SK-N-SH (cell line): Measurements from ENCODE around the gene MRPL51. TPM values are rescaled to one million over a fixed set of nuclear protein-coding genes. Genes with fewer than 3 reads are reported as not detected.

Experiments used
- CTCF ChIA-PET: fragments of 300-600, 350-600 bp; formaldehyde crosslinking; extraction: SDS; loops from one replicate; lab custom pipeline; 2021; lab: Yijun Ruan, JAX
- POLR2A ChIA-PET: fragments of 350-600 bp; sonication (Branson Sonifier 250); formaldehyde crosslinking; extraction: SDS; loops from one replicate; lab custom pipeline; 2020; ENCODE audit warnings: antibody characterized with exemption, inconsistent platforms; lab: Yijun Ruan, JAX
- DNase-seq: peaks from one replicate; pipeline ENCODE4 v3.0.0; 2012
- H2AFZ ChIP-seq: fragments of 200-600 bp; sonication (generic); 2 replicates; pipeline ENCODE4 v1.8.1; 2016; ENCODE audit warnings: antibody characterized with exemption, mild to moderate bottlenecking, low read depth
- H3F3A ChIP-seq: fragments of 200-600 bp; sonication (generic); replicated peaks from 2 replicates; pipeline ENCODE3; 2016; ENCODE audit warnings: antibody characterized with exemption, mild to moderate bottlenecking; ENCODE audit not compliant: insufficient read depth
- H3K27ac ChIP-seq, 2 experiments: fragments of 200-500 bp in 1 of 2; fragments of 200-600 bp in 1 of 2; sonication (Bioruptor generic) in 1 of 2; sonication (generic), shearing (Covaris generic) in 1 of 2; 2 replicates each; pipeline versions ENCODE4 v1.5.1 to v1.6.1; 2014 to 2016; ENCODE audit warnings: low read depth in 2 of 2, inconsistent platforms in 1 of 2, low read length in 1 of 2, mild to moderate bottlenecking in 1 of 2, mixed read lengths in 1 of 2
- H3K27me3 ChIP-seq: fragments of 200-600 bp; sonication (generic), shearing (Covaris generic); 2 replicates; pipeline ENCODE4 v1.6.1; 2016; ENCODE audit warnings: mixed run types; ENCODE audit not compliant: insufficient read depth
- H3K36me3 ChIP-seq, 2 experiments: fragments of 200-500 bp in 1 of 2; fragments of 200-600 bp in 1 of 2; sonication (Bioruptor generic) in 1 of 2; sonication (generic) in 1 of 2; replicated peaks in 1 of 2; 2 replicates each; pipeline versions ENCODE3 to v1.5.1; 2014 to 2016; ENCODE audit warnings: low read length in 1 of 2, mild to moderate bottlenecking in 1 of 2; ENCODE audit not compliant: insufficient read depth in 2 of 2, control insufficient read depth in 1 of 2
- H3K4me1 ChIP-seq, 2 experiments: fragments of 200-500 bp in 1 of 2; fragments of 200-600 bp in 1 of 2; sonication (Bioruptor generic) in 1 of 2; sonication (generic), shearing (Covaris generic) in 1 of 2; 2 replicates each; pipeline versions ENCODE4 v1.5.1 to v1.6.1; 2014 to 2016; ENCODE audit warnings: low read depth in 1 of 2, low read length in 1 of 2, mixed run types in 1 of 2; ENCODE audit not compliant: insufficient read depth in 2 of 2, control insufficient read depth in 1 of 2
- H3K4me2 ChIP-seq: fragments of 200-600 bp; sonication (generic), shearing (Covaris generic); 2 replicates; pipeline ENCODE4 v1.6.1; 2017; ENCODE audit warnings: mixed run types
- H3K4me3 ChIP-seq, 2 experiments: fragments of 200-500 bp in 1 of 2; fragments of 200-600 bp in 1 of 2; sonication (Bioruptor generic) in 1 of 2; sonication (generic), shearing (Covaris generic) in 1 of 2; 2 replicates each; pipeline versions ENCODE4 v1.5.1 to v1.8.1; 2014 to 2016; ENCODE audit warnings: low read depth in 2 of 2, inconsistent platforms in 1 of 2, low read length in 1 of 2, mild to moderate bottlenecking in 1 of 2, mixed read lengths in 1 of 2, moderate library complexity in 1 of 2
- H3K79me2 ChIP-seq: fragments of 200-600 bp; sonication (generic); 2 replicates; pipeline ENCODE4 v1.8.1; 2017; ENCODE audit warnings: mild to moderate bottlenecking; ENCODE audit not compliant: insufficient read depth
- H3K9ac ChIP-seq: fragments of 200-600 bp; sonication (generic); 2 replicates; pipeline ENCODE4 v1.6.1; 2017; ENCODE audit warnings: mixed run types
- H3K9me2 ChIP-seq: fragments of 200-600 bp; sonication (generic); 2 replicates; pipeline ENCODE4 v1.6.1; 2017; ENCODE audit warnings: mixed run types
- H3K9me3 ChIP-seq: fragments of 200-600 bp; sonication (generic); 2 replicates; pipeline ENCODE4 v1.6.1; 2017; ENCODE audit warnings: mixed run types, mild to moderate bottlenecking, moderate library complexity
- H4K20me1 ChIP-seq: fragments of 200-600 bp; sonication (generic); 2 replicates; pipeline ENCODE4 v1.6.1; 2017; ENCODE audit warnings: mild to moderate bottlenecking, mixed run types; ENCODE audit not compliant: insufficient read depth
- EZH2phosphoT487 ChIP-seq: fragments of 200-600 bp; sonication (generic); IDR thresholded peaks from 2 replicates; pipeline ENCODE4 v1.6.1; 2017; ENCODE audit warnings: low read depth, mixed run types, mild to moderate bottlenecking, antibody characterized with exemption, moderate library complexity, borderline replicate concordance
- FOXJ3 ChIP-seq: sonication (generic); formaldehyde crosslinking; IDR thresholded peaks from 2 replicates; pipeline ENCODE4 v1.5.1; 2020; ENCODE audit warnings: mild to moderate bottlenecking, missing genetic modification reagents
- FOXM1 ChIP-seq: IDR thresholded peaks from 2 replicates; pipeline ENCODE4 v1.4.0; 2012; ENCODE audit warnings: low read depth, mild to moderate bottlenecking
- JUND ChIP-seq: IDR thresholded peaks from 2 replicates; pipeline ENCODE4 v1.4.0; 2012
- MEF2A ChIP-seq: IDR thresholded peaks from 2 replicates; pipeline ENCODE4 v1.4.0; 2012; ENCODE audit warnings: low read depth, borderline replicate concordance
- NFIC ChIP-seq: IDR thresholded peaks from 2 replicates; pipeline ENCODE4 v1.4.0; 2012; ENCODE audit warnings: borderline replicate concordance
- NRF1 ChIP-seq: IDR thresholded peaks from 2 replicates; pipeline ENCODE4 v1.6.1; 2012; ENCODE audit warnings: low read depth, mild to moderate bottlenecking, low read length
- POLR2AphosphoS5 ChIP-seq: IDR thresholded peaks from 2 replicates; pipeline ENCODE4 v1.6.1; 2012; ENCODE audit warnings: low read depth, low read length
- RAD21 ChIP-seq: IDR thresholded peaks from 2 replicates; pipeline ENCODE4 v1.6.1; 2012; ENCODE audit warnings: mild to moderate bottlenecking, low read length
- RCOR1 ChIP-seq: fragments of 150-350 bp; IDR thresholded peaks from 2 replicates; pipeline ENCODE4 v1.6.1; 2017; ENCODE audit warnings: antibody characterized with exemption, low read length
- SMC3 ChIP-seq: IDR thresholded peaks from 2 replicates; pipeline ENCODE4 v1.6.1; 2012; ENCODE audit warnings: low read depth, low read length, improper control_type of control experiment
- TAF1 ChIP-seq: IDR thresholded peaks from 2 replicates; pipeline ENCODE4 v1.6.1; 2012; ENCODE audit warnings: low read depth, mild to moderate bottlenecking, low read length, moderate library complexity, borderline replicate concordance
- TCF12 ChIP-seq: IDR thresholded peaks from 2 replicates; pipeline ENCODE4 v1.4.0; 2012
- WGBS: methylation state at CpG from one replicate; pipeline ENCODE4 v1.1.6; 2017; ENCODE audit warnings: low lambda C conversion rate; 5-methylcytosine and 5-hydroxymethylcytosine counted together
- polyA plus RNA-seq, 3 experiments: library from polyadenylated mRNA; depleted of rRNA; stranded (reverse); fragments of >200 nt; gene quantifications; 2 replicates each; pipeline ENCODE4 v1.2.3, GENCODE V29; 2012
- TF ChIP-seq, protein P1 (sequence below): IDR thresholded peaks from 2 replicates; pipeline ENCODE4 v1.4.0; 2012; ENCODE audit warnings: low read depth, borderline replicate concordance
- TF ChIP-seq, protein P2 (sequence below): IDR thresholded peaks from 2 replicates; pipeline ENCODE4 v1.6.1; 2012; ENCODE audit warnings: mild to moderate bottlenecking, low read depth, low read length, moderate library complexity
- TF ChIP-seq, protein P3 (sequence below): IDR thresholded peaks from 2 replicates; pipeline ENCODE4; 2012

The MRPL51 gene
- polyA plus RNA-seq, 1 of the 3 experiments (the other 2 are of a cell fraction) = 189 TPM

DNA sequence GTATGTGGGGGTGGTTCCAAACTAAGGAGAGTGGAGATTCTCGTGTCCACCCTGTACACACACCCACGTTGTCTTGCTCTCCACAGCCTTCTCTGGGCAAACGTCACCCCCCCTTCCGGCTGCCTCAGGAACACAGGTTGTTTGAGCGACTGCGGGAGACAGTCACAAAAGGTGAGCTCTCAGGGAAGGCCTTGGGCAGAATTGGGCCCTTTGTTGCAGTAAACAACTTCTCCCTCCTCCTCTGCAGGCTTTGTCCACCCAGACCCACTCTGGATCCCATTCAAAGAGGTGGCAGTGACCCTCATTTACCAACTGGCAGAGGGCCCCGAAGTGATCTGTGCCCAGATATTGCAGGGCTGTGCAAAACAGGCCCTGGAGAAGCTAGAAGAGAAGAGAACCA, 33.1 kb upstream of the MRPL51 start:
- CTCF ChIA-PET = interaction anchor here (0.9 kb wide), 1 partner anchor 11 kb away, joined by 3 read pairs; no protein-coding TSS in a partner anchor
- TF ChIP-seq, protein P1, sequence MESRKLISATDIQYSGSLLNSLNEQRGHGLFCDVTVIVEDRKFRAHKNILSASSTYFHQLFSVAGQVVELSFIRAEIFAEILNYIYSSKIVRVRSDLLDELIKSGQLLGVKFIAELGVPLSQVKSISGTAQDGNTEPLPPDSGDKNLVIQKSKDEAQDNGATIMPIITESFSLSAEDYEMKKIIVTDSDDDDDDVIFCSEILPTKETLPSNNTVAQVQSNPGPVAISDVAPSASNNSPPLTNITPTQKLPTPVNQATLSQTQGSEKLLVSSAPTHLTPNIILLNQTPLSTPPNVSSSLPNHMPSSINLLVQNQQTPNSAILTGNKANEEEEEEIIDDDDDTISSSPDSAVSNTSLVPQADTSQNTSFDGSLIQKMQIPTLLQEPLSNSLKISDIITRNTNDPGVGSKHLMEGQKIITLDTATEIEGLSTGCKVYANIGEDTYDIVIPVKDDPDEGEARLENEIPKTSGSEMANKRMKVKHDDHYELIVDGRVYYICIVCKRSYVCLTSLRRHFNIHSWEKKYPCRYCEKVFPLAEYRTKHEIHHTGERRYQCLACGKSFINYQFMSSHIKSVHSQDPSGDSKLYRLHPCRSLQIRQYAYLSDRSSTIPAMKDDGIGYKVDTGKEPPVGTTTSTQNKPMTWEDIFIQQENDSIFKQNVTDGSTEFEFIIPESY = no peak
- no peak for TF ChIP-seq SMC3
- TF ChIP-seq FOXM1 = no peak
- no peak for TF ChIP-seq TCF12
- no peak for TF ChIP-seq NRF1
- TF ChIP-seq, protein P2, sequence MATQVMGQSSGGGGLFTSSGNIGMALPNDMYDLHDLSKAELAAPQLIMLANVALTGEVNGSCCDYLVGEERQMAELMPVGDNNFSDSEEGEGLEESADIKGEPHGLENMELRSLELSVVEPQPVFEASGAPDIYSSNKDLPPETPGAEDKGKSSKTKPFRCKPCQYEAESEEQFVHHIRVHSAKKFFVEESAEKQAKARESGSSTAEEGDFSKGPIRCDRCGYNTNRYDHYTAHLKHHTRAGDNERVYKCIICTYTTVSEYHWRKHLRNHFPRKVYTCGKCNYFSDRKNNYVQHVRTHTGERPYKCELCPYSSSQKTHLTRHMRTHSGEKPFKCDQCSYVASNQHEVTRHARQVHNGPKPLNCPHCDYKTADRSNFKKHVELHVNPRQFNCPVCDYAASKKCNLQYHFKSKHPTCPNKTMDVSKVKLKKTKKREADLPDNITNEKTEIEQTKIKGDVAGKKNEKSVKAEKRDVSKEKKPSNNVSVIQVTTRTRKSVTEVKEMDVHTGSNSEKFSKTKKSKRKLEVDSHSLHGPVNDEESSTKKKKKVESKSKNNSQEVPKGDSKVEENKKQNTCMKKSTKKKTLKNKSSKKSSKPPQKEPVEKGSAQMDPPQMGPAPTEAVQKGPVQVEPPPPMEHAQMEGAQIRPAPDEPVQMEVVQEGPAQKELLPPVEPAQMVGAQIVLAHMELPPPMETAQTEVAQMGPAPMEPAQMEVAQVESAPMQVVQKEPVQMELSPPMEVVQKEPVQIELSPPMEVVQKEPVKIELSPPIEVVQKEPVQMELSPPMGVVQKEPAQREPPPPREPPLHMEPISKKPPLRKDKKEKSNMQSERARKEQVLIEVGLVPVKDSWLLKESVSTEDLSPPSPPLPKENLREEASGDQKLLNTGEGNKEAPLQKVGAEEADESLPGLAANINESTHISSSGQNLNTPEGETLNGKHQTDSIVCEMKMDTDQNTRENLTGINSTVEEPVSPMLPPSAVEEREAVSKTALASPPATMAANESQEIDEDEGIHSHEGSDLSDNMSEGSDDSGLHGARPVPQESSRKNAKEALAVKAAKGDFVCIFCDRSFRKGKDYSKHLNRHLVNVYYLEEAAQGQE = no peak
- no peak for TF ChIP-seq RCOR1
- TF ChIP-seq POLR2AphosphoS5 = no peak
- TF ChIP-seq RAD21 = no peak
- no peak for TF ChIP-seq MEF2A
- TF ChIP-seq JUND = no peak
- TF ChIP-seq TAF1 = no peak
- TF ChIP-seq, protein P3, sequence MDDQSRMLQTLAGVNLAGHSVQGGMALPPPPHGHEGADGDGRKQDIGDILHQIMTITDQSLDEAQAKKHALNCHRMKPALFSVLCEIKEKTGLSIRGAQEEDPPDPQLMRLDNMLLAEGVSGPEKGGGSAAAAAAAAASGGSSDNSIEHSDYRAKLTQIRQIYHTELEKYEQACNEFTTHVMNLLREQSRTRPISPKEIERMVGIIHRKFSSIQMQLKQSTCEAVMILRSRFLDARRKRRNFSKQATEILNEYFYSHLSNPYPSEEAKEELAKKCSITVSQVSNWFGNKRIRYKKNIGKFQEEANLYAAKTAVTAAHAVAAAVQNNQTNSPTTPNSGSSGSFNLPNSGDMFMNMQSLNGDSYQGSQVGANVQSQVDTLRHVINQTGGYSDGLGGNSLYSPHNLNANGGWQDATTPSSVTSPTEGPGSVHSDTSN = no peak
- no peak for TF ChIP-seq EZH2phosphoT487
- no peak for TF ChIP-seq FOXJ3 (CRISPR knock-in tag)
- no peak for TF ChIP-seq NFIC
- Histone ChIP-seq H3K27me3 (no peaks in the 10 kb centered on the region), H3F3A (peaks cover 16% of the 10 kb centered on the region), H3K9me2 (no peaks in the 10 kb centered on the region), H3K4me1 (no peaks in the 10 kb centered on the region; a peak in 1 of 4 replicates), H4K20me1 (no peaks in the 10 kb centered on the region), H3K4me3 (no peak overlapping the region), H3K4me2 (no peak overlapping the region), H3K27ac (no peak overlapping the region), H3K9ac (no peak overlapping the region), H2AFZ (no peak overlapping the region), H3K9me3 (no peaks in the 10 kb centered on the region), H3K79me2 (peaks cover 4% of the 10 kb centered on the region; the same call in 1 of the 2 replicates), H3K36me3 (peaks cover 62 to 91% of the 10 kb centered on the region in 2 experiments)
- POLR2A ChIA-PET = interaction anchor here (0.9 kb wide), 1 partner anchor 20 kb away, joined by 4 read pairs; no protein-coding TSS in a partner anchor
- no peak for DNase-seq
- 95% methylated on average over 7 of the region's 7 CpGs for WGBS
